IPS-18c (cell line): ENCODE results near the gene USP19.

Source experiments
- H3K4me3 ChIP-seq: 2 replicates; pipeline ENCODE4 v1.7.0; 2013; ENCODE audit warnings: low read depth, mild to moderate bottlenecking, low read length, moderate library complexity; ENCODE audit not compliant: insufficient read depth
- H3K9me3 ChIP-seq: one replicate; pipeline ENCODE4 v1.6.1; 2013; ENCODE audit warnings: mild to moderate bottlenecking, low read length, moderate library complexity; ENCODE audit not compliant: control insufficient read depth, insufficient read depth

Gene USP19

DNA sequence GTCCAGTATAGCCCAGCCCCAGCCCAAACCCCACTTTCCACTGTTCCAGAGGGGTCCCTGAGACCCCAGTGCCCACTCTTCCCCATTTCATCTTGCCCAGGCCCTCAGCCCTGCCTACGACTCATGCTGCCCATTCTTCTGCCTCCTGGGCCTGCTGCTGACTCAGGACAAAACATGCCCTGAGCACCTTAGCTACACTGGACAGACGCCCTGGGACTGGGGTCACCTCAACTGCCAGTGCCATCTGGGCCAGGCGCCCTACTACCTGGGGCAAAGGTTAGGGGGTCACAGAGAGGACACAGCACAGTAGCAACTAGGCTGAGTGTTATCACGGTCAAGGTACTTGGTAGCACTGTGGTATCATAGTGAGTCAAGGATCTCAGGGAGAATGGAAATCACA, 14.9 kb upstream of the USP19 start:
- Histone ChIP-seq H3K9me3 (no peaks in the 10 kb centered on the region), H3K4me3 (no peak overlapping the region)

DNA sequence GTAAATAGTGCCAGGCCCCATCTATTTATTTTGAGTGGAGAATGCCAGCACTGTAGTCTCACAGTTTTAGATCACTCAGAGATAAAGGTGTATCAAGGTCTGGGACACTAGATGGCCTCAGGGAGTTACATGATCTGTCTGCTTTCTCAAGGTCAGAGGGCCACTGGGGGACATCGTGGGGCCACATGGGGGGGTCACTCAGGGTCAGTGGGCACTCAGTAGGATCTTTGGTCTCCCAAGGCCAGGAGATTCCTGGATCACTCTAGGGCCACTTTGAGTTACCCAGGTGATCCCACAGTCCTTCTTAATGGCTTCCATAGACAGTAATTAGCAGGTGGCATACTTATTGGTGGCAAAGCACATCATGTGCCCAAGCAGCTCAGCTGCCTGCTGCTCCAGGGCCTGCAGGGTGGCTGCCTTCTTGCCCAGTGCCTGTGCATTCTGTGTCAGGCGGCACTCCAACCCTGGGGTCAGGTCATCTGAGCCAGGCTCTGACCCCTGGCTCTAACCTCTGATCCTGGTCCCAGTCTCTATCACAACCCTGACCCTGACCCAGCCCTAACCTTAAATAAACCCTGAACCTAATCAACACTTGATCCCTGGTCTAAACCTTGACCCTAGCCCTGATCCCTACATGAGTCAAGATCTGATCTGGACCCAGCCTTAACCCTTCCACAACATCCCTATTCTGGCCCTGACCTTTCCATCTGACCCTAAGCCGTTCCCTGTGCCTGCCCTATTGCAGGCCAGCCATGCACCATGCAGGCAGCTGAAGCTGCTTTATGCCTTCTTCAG, 14.0 kb upstream of the USP19 start:
- no peak overlapping the region for H3K4me3 ChIP-seq
- H3K9me3 ChIP-seq, result no peaks in the 10 kb centered on the region

DNA sequence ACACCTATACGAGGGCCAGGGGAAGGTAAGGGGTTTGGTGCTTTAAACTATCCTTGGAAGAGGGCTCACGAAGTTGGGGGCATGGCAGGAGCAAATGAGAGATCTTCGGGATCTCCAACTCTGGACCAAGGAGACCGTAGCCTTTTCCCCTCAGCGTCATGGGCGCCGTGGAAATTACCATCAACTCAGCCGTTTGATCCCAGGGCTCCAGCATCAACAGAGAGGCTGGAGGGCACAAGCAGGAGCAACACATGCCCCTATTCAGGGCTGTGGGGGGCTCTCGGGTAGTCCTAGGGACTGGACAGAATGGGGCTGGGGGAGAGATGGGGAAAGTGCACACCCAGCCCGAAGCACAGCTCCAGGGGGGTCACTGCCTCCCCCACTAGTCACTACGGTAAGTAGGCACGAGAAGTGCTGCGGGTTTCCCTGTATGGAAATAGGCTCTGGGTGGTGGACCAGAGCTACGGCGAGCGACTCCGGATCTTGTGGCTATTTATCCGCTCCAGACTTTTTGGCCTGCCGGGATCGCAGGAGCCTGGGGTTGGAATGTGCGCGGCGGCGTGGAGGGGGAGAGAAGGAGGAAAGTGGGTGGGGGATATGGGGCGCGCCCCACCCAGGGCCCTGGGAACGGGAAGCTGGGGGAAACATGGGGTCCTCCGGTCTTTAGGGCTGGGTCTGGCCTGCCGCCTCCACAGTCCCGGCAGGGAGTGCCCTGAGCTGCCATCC, 12.8 kb upstream of the USP19 start:
- Histone ChIP-seq H3K9me3 (no peaks in the 10 kb centered on the region), H3K4me3 (peak overlapping the region; percentile 84)

- H3K4me3 ChIP-seq, result peak within 1 kb of the TSS; percentile 84
Observed at GRCh38 chr3:49132437-49133225, 12.0 kb upstream of the USP19 start, which contains the start of gene LAMB2. TSS of gene LAMB2 (minus strand) at chr3:49133050. CDS start at chr3:49132867, 183 bp downstream.

DNA sequence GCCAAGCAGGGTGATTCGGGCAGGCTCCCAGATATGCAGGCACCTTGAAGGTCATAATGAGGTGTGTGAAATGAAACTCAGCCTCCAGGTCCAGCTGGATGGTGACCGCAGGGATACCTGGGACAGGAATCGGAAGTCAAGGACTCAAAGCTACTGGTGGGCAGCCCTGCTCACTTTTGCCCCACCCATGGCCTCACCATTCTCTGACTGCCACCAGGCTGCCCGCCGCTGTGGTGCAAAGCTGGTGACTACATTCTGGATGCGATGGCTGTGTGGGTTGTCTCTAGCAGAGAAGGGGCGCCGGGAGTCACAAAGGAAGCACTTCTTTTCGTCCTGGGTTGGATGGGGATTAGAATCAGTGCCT, 11.4 kb upstream of the USP19 start:
- Histone ChIP-seq H3K9me3 (no peaks in the 10 kb centered on the region), H3K4me3 (peak overlapping the region; percentile 84)

More at GRCh38 chr3:49132437-49133225, 12.0 kb upstream of the USP19 start, which contains the start of gene LAMB2:
- H3K9me3 ChIP-seq, result no peaks in the 10 kb centered on the region

DNA sequence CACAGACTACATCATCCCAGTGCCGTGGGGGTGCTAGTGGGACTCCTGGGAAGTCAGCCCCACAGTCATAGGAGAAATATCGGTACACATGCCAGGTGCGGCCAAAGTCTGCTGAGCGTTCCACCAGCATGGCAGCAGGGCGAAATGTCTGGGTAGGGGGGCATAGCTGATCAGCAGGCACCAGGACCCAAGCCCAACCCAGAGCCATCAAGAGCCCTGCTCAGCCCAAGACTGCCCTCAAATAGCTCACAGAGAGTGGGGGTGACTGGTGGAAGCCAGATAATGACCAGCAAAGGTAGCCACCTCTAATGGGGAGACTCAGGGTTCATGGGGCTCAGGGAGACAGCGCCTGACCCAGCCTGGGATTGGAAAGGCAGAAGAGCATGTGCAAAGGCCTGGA, 11.0 kb upstream of the USP19 start:
- Histone ChIP-seq H3K9me3 (no peaks in the 10 kb centered on the region), H3K4me3 (peak overlapping the region; percentile 84)

GRCh38 chr3:49131040-49131439, 10.4 kb upstream of the USP19 start:
- Histone ChIP-seq H3K9me3 (no peaks in the 10 kb centered on the region), H3K4me3 (no peak overlapping the region)

- Histone ChIP-seq H3K4me3 (no peak overlapping the region), H3K9me3 (no peaks in the 10 kb centered on the region)
Observed at GRCh38 chr3:49124991-49125670, 4.5 kb upstream of the USP19 start.

DNA sequence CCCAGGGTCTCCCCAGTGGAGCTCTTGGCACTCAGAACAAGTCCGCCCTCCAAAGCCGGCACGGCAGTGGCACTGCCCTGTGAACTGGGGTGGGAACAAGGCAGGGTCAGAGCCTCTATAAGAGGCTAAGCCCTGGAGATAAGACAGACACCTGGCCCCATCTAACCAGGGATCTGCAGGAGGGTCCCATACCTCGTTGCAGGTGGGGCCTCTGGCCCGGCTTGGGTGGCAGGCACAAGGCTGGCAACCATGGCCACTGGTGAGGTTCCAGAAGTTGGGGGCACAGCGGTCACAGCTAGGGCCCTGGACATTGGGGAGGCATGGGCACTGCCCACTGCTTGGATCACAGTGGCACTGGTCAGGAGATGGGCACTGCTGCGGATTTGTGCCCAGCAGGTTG, 3.6 kb upstream of the USP19 start:
- Histone ChIP-seq H3K9me3 (no peaks in the 10 kb centered on the region), H3K4me3 (no peak overlapping the region)

DNA sequence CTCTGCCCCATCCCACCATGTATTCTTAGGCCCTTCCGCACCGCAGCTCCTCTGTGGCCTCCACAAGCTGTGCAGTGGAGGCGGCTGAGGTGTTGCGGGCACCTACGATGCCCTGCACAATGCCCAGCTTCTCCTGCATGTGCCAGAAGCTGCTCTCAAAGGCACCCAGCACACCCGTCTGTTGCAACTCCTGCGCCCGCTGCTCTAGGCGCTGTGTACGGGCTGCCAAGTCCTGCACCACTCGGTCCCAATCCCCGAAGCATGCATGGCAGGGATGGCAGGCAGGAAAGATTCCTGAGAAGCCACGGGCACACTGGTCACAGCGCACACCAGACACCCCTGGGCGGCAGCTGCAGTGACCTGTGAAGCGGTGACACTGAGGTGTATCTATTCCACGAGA, 3.1 kb upstream of the USP19 start:
- Histone ChIP-seq H3K4me3 (no peak overlapping the region), H3K9me3 (no peaks in the 10 kb centered on the region)

GRCh38 chr3:49122886-49123545, 2.4 kb upstream of the USP19 start:
- H3K9me3 ChIP-seq, result no peaks in the 10 kb centered on the region
- no peak overlapping the region for H3K4me3 ChIP-seq

GRCh38 chr3:49122451-49122850, 1.8 kb upstream of the USP19 start:
- H3K4me3 ChIP-seq, result no peak overlapping the region
- no peaks in the 10 kb centered on the region for H3K9me3 ChIP-seq

- H3K9me3 ChIP-seq, result no peaks in the 10 kb centered on the region
- no peak overlapping the region for H3K4me3 ChIP-seq
Observed at GRCh38 chr3:49122022-49122421, 1.4 kb upstream of the USP19 start.

DNA sequence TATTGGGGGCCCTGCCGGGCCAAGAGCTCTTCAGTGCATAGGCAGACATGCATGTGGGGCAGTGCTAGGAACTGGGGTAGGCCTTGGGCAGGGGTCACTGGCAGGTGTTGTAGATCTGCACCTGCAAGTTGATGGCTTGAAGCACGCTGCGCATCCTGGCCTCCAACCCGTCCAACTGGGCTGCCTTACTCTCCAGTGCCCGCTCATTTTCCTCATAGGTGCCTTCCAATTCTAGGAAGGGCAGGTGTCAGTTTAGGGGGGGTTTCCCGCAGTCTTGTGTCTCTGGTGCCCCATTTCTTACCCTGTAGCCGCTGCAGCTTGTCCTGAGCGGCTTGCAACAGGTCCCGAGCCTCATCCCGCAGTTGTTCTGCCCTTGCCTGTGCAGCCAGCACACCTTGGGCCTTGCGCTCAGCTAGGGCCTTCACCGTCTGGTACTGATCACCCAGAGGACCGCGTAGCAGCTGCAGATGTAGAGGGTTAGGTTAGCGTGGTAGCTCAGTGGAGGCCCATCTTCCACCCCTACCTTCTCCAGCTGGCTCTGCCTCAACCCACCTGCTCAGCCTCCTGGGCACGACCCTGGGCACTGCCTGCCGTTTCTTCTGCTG, 611 bp upstream of the USP19 start:
- H3K4me3 ChIP-seq, result peak overlapping the region; percentile 99

GRCh38 chr3:49120096-49120437, 556 bp downstream of the USP19 start:
- Histone ChIP-seq H3K4me3 (peak overlapping the region; percentile 99), H3K9me3 (no peaks in the 10 kb centered on the region)

More for the DNA sequence above, 611 bp upstream of the USP19 start:
- no peaks in the 10 kb centered on the region for H3K9me3 ChIP-seq

GRCh38 chr3:49119439-49119838, 1.2 kb downstream of the USP19 start:
- no peaks in the 10 kb centered on the region for H3K9me3 ChIP-seq
- H3K4me3 ChIP-seq, result peak overlapping the region; percentile 99
